ENCODE measurements around the gene MPRIP. TPM values are rescaled to one million over a fixed set of nuclear protein-coding genes. Genes with fewer than 3 reads are reported as not detected.

Gene MPRIP
- total RNA-seq, 1 experiment from 2014 or later, result 140 TPM

DNA sequence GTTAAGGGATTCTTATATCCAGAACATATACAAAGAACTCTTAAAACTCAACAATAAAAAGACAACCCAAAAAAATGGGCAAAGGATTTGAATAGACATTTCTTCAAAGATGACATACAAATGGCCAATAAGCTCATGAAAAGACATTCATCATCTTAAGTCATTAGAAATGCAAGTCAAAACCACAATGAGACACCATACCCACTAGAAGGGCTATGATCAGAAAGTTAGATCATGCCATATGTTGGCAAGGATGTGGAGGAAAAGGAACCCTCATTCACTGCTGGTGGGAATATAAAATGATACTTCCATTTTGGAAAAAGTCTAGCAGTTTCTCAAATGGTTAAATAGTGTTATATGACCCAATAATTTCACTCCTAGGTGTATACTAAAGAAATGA is 154.5 kb downstream of the MPRIP start (continued):
- TF ChIP-seq, protein P1, sequence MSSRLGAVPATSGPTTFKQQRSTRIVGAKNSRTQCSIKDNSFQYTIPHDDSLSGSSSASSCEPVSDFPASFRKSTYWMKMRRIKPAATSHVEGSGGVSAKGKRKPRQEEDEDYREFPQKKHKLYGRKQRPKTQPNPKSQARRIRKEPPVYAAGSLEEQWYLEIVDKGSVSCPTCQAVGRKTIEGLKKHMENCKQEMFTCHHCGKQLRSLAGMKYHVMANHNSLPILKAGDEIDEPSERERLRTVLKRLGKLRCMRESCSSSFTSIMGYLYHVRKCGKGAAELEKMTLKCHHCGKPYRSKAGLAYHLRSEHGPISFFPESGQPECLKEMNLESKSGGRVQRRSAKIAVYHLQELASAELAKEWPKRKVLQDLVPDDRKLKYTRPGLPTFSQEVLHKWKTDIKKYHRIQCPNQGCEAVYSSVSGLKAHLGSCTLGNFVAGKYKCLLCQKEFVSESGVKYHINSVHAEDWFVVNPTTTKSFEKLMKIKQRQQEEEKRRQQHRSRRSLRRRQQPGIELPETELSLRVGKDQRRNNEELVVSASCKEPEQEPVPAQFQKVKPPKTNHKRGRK (CRISPR knock-in tag; IDR thresholded peaks at IDR 0.05; ENCODE audit: borderline replicate concordance), result no peak
- TF ChIP-seq, protein P2, sequence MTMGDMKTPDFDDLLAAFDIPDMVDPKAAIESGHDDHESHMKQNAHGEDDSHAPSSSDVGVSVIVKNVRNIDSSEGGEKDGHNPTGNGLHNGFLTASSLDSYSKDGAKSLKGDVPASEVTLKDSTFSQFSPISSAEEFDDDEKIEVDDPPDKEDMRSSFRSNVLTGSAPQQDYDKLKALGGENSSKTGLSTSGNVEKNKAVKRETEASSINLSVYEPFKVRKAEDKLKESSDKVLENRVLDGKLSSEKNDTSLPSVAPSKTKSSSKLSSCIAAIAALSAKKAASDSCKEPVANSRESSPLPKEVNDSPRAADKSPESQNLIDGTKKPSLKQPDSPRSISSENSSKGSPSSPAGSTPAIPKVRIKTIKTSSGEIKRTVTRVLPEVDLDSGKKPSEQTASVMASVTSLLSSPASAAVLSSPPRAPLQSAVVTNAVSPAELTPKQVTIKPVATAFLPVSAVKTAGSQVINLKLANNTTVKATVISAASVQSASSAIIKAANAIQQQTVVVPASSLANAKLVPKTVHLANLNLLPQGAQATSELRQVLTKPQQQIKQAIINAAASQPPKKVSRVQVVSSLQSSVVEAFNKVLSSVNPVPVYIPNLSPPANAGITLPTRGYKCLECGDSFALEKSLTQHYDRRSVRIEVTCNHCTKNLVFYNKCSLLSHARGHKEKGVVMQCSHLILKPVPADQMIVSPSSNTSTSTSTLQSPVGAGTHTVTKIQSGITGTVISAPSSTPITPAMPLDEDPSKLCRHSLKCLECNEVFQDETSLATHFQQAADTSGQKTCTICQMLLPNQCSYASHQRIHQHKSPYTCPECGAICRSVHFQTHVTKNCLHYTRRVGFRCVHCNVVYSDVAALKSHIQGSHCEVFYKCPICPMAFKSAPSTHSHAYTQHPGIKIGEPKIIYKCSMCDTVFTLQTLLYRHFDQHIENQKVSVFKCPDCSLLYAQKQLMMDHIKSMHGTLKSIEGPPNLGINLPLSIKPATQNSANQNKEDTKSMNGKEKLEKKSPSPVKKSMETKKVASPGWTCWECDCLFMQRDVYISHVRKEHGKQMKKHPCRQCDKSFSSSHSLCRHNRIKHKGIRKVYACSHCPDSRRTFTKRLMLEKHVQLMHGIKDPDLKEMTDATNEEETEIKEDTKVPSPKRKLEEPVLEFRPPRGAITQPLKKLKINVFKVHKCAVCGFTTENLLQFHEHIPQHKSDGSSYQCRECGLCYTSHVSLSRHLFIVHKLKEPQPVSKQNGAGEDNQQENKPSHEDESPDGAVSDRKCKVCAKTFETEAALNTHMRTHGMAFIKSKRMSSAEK (CRISPR knock-in tag; IDR thresholded peaks at IDR 0.05; ENCODE audit: borderline replicate concordance), result no peak
- TF ChIP-seq, protein P3, sequence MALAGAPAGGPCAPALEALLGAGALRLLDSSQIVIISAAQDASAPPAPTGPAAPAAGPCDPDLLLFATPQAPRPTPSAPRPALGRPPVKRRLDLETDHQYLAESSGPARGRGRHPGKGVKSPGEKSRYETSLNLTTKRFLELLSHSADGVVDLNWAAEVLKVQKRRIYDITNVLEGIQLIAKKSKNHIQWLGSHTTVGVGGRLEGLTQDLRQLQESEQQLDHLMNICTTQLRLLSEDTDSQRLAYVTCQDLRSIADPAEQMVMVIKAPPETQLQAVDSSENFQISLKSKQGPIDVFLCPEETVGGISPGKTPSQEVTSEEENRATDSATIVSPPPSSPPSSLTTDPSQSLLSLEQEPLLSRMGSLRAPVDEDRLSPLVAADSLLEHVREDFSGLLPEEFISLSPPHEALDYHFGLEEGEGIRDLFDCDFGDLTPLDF (CRISPR knock-in tag; IDR thresholded peaks at IDR 0.05), result no peak

DNA sequence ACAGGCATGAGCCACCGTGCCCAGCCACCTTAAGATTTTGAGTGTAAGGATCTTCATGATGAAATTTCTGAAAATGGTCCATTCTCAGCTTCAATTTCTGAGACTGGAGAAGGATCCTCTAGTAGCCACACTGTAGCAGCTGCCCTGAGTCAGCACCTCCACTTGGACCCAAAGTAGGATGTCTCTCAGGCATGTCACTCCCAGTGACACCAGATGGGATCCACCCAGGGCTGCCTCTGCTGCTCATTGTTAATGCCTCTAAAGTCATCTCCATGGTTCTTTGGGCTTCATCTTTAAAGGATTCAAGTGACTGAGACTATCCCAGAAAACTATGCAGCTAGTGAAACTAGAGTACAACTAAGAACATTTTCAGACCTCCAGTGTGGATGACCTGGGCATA is 156.0 kb downstream of the MPRIP start:
- TF ChIP-seq ZNF138 (CRISPR knock-in tag; conservative IDR thresholded peaks at IDR 0.05) (no peak), IRF2 (CRISPR knock-in tag; IDR thresholded peaks at IDR 0.05; ENCODE audit: borderline replicate concordance, low read depth) (no peak), TEAD4 (CRISPR knock-in tag; IDR thresholded peaks at IDR 0.05) (no peak), GABPB1 (CRISPR knock-in tag; IDR thresholded peaks at IDR 0.05) (no peak), SMAD3 (CRISPR knock-in tag; IDR thresholded peaks at IDR 0.05; ENCODE audit: borderline replicate concordance) (no peak), CREM (CRISPR knock-in tag; IDR thresholded peaks at IDR 0.05) (no peak), EMX1 (CRISPR knock-in tag; IDR thresholded peaks at IDR 0.05) (no peak), SOX15 (CRISPR knock-in tag; IDR thresholded peaks at IDR 0.05) (no peak), JAZF1 (CRISPR knock-in tag; IDR thresholded peaks at IDR 0.05) (no peak), ZNF317 (CRISPR knock-in tag; IDR thresholded peaks at IDR 0.05; ENCODE audit: borderline replicate concordance, low read depth) (no peak), ZNF416 (CRISPR knock-in tag; IDR thresholded peaks at IDR 0.05) (no peak), CBFB (CRISPR knock-in tag; IDR thresholded peaks at IDR 0.05; ENCODE audit: low read depth) (no peak), KAT7 (CRISPR knock-in tag; IDR thresholded peaks at IDR 0.05; ENCODE audit: borderline replicate concordance) (no peak), TP53 (CRISPR knock-in tag; IDR thresholded peaks at IDR 0.05) (no peak), NR3C1 (CRISPR knock-in tag; conservative IDR thresholded peaks at IDR 0.05; ENCODE audit: low read depth) (no peak)
- TF ChIP-seq, protein P4, sequence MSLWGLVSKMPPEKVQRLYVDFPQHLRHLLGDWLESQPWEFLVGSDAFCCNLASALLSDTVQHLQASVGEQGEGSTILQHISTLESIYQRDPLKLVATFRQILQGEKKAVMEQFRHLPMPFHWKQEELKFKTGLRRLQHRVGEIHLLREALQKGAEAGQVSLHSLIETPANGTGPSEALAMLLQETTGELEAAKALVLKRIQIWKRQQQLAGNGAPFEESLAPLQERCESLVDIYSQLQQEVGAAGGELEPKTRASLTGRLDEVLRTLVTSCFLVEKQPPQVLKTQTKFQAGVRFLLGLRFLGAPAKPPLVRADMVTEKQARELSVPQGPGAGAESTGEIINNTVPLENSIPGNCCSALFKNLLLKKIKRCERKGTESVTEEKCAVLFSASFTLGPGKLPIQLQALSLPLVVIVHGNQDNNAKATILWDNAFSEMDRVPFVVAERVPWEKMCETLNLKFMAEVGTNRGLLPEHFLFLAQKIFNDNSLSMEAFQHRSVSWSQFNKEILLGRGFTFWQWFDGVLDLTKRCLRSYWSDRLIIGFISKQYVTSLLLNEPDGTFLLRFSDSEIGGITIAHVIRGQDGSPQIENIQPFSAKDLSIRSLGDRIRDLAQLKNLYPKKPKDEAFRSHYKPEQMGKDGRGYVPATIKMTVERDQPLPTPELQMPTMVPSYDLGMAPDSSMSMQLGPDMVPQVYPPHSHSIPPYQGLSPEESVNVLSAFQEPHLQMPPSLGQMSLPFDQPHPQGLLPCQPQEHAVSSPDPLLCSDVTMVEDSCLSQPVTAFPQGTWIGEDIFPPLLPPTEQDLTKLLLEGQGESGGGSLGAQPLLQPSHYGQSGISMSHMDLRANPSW (CRISPR knock-in tag; conservative IDR thresholded peaks at IDR 0.05; ENCODE audit: low read depth), result no peak
- TF ChIP-seq, protein P5, sequence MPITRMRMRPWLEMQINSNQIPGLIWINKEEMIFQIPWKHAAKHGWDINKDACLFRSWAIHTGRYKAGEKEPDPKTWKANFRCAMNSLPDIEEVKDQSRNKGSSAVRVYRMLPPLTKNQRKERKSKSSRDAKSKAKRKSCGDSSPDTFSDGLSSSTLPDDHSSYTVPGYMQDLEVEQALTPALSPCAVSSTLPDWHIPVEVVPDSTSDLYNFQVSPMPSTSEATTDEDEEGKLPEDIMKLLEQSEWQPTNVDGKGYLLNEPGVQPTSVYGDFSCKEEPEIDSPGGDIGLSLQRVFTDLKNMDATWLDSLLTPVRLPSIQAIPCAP (CRISPR knock-in tag; IDR thresholded peaks at IDR 0.05), result no peak
- TF ChIP-seq, protein P6, sequence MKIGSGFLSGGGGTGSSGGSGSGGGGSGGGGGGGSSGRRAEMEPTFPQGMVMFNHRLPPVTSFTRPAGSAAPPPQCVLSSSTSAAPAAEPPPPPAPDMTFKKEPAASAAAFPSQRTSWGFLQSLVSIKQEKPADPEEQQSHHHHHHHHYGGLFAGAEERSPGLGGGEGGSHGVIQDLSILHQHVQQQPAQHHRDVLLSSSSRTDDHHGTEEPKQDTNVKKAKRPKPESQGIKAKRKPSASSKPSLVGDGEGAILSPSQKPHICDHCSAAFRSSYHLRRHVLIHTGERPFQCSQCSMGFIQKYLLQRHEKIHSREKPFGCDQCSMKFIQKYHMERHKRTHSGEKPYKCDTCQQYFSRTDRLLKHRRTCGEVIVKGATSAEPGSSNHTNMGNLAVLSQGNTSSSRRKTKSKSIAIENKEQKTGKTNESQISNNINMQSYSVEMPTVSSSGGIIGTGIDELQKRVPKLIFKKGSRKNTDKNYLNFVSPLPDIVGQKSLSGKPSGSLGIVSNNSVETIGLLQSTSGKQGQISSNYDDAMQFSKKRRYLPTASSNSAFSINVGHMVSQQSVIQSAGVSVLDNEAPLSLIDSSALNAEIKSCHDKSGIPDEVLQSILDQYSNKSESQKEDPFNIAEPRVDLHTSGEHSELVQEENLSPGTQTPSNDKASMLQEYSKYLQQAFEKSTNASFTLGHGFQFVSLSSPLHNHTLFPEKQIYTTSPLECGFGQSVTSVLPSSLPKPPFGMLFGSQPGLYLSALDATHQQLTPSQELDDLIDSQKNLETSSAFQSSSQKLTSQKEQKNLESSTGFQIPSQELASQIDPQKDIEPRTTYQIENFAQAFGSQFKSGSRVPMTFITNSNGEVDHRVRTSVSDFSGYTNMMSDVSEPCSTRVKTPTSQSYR (CRISPR knock-in tag; IDR thresholded peaks at IDR 0.05), result no peak
- TF ChIP-seq, protein P7, sequence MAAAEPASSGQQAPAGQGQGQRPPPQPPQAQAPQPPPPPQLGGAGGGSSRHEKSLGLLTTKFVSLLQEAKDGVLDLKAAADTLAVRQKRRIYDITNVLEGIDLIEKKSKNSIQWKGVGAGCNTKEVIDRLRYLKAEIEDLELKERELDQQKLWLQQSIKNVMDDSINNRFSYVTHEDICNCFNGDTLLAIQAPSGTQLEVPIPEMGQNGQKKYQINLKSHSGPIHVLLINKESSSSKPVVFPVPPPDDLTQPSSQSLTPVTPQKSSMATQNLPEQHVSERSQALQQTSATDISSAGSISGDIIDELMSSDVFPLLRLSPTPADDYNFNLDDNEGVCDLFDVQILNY (CRISPR knock-in tag; IDR thresholded peaks at IDR 0.05), result no peak
- CTCF ChIA-PET, result no interaction called here
- Mint-ChIP-seq H3K36me3 (no peaks in the 10 kb centered on the region), H3K9me3 (no peaks in the 10 kb centered on the region), H3K27ac (no peak overlapping the region), H3K4me3 (no peak overlapping the region), H3K4me1 (no peaks in the 10 kb centered on the region), H3K27me3 (ENCODE audit: low read depth) (no peaks in the 10 kb centered on the region)
- ATAC-seq, result no peak
- POLR2A ChIA-PET, result no interaction called here
- DNase-seq (ENCODE audit: low spot score), result no peak
